Measurements from ENCODE around the gene SETD9. TPM values are rescaled to one million over a fixed set of nuclear protein-coding genes. Genes with fewer than 3 reads are reported as not detected.

SETD9 gene, protein sequence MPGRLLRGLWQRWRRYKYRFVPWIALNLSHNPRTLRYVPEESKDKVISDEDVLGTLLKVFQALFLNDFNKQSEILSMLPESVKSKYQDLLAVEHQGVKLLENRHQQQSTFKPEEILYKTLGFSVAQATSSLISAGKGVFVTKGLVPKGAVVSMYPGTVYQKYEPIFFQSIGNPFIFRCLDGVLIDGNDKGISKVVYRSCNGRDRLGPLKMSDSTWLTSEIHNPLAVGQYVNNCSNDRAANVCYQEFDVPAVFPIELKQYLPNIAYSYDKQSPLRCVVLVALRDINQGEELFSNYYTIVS
- polyA plus RNA-seq (ENCODE audit: insufficient read length in 10 of 10), result 10 to 100 TPM in 2 of 10 donors, 1 to 10 TPM in 8; 2.3 to 14.7 (median 8.9) TPM
- long read RNA-seq, donor 1, partial matches to known transcripts, result 0 of 1 reads
- long read RNA-seq, donor 1, other reads (novel, unspliced or antisense), result 0 of 1 reads
- long read RNA-seq, donor 2, partial matches to known transcripts, result 0 of 1 reads
- long read RNA-seq, donor 2, other reads (novel, unspliced or antisense), result 0 of 1 reads
- long read RNA-seq, donor 3, result 0 reads
- long read RNA-seq, donor 4, partial matches to known transcripts, result 0 of 3 reads
- long read RNA-seq, donor 4, other reads (novel, unspliced or antisense), result 0 of 3 reads
- long read RNA-seq, donor 5, partial matches to known transcripts, result 0 of 6 reads
- long read RNA-seq, donor 5, other reads (novel, unspliced or antisense), result 0 of 6 reads
- long read RNA-seq, donor 6, partial matches to known transcripts, result 0 of 2 reads
- long read RNA-seq, donor 6, other reads (novel, unspliced or antisense), result 0 of 2 reads
- long read RNA-seq, donor 7, partial matches to known transcripts, result 0 of 2 reads
- long read RNA-seq, donor 7, other reads (novel, unspliced or antisense), result 0 of 2 reads
- long read RNA-seq, donor 8, partial matches to known transcripts, result 0 of 3 reads
- long read RNA-seq, donor 8, other reads (novel, unspliced or antisense), result 0 of 3 reads
- long read RNA-seq, donor 9, result 0 reads

DNA sequence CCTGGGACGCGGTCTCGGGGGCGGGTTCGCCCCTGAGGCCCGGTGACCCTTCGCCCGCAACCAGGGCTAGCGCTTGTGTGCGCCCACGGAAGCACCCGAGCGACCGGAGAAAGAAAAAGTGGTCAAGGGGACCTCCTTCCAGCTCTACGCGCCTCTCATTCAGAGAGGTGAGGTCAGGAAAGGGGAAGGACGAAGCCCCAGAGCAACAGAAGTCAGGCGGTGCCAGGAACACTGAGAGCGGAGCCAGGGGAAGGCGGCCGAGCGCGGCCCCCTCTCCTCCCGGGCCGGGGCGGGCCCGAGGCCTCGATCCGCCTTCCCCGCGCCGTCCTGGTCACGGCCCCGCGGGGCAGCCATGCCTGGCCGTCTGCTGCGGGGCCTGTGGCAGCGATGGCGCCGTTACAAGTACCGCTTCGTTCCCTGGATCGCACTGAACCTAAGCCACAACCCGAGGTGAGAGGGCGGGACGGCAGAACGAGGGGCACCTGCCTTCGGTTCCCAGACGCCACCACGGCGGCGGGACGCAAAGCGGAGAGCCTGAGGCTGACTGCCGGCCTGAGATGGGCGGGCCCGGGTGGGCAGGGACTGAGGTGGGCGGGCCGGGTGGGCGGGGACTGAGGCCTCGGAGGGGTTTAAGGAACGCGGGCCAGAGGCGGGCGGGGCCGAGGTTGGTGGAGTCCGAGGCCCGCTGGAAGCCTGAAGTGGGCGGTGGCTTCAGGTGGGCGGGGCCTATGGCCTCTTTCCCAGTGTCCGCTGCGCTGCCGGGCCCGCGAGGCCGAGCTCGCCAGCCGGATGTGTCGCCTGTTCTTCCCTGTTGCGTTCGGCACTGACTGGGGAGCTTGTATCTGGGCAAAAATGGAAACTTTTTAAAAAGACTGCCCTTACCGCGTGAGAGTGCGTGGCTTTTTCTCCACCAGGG, at the start of gene SETD9:
Gene SETD9 (plus strand): TSS at position 303 of the 916 bp plus-strand sequence. CDS start 50 bp downstream, at position 353.
- peak; percentile 97 to 99 (median 98) for DNase-seq

DNA sequence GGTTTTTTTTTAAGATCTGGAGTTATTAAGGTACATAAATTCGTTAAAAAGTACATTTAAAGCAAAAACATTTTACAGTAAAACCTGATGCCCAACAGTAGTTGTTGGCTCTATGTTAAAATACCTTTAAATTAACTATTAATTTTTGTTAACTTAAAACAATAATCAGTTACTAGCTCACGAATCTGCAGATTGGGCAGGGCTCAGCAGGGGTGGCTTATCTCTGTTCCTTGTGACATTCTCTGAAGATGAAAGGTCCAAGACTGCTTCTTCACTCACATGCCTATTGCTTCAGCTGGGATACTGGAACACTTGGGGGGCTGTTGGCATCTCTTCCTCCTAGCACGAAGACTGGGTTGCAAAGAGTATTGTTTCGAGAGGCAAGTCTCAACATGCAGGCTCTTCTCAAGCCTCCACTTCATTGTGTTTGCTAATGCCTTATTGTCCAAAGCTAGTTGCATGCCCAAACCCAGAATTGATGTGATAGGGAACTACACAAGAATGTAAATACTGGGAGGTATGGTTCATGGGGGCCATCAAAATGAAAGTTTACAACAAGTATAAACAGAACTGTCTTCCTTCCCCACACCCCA, 47.4 kb upstream of the SETD9 start:
- DNase-seq, result no peak

DNA sequence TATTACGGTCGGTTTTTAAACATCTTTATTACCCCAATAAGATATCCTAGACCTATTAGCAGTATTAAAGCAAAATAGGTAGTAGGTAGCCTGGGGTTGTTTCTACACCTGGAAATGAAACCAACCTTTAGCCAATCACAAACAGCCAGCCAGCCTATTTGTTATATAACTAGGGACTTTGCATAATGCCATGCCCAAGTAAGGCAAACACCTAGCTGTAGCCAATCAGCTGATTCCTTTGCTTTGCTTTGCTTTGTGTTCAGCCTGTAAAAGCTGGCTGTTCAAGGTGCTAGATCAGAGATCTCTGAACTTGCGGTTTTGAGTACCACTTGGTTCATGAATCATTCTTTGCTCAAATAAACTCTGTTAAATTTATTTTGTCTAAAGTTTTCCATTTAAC, 46.5 kb upstream of the SETD9 start:
- no peak for DNase-seq

DNA sequence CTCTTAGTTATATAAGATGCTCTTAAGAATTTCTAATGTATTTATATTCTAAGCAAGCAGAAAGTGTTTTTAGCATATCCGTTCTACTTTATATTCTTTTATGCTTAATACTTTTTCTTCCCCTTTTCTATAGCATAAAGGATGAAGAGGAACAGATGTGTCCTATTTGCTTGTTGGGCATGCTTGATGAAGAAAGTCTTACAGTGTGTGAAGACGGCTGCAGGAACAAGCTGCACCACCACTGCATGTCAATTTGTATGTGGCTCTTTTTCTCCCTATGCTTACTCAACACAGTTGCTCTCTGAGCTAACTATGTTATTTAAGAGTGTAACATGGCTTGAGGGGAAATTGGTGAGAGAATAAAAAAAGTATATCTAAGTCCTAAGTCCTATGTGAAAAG, 37.6 kb upstream of the SETD9 start:
- no peak for DNase-seq

DNA sequence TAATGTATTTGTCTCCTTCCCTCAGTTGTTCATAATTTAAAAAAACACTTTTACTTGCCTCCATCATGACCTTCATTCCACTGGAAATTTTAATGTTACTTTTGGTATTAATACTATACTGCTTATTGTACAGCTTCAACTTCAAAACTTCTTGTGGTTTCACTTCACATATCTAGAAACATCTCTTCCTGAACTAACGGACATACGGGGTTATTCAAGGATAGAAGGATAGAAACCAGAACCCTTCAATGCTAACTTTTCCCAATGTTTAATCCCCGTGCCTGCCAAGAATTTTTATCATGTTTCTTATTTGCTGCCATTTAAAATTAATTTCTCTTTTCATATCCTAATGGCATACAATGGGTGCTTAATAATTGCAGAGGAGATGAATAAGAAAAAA, 36.3 kb upstream of the SETD9 start:
- DNase-seq, result no peak

DNA sequence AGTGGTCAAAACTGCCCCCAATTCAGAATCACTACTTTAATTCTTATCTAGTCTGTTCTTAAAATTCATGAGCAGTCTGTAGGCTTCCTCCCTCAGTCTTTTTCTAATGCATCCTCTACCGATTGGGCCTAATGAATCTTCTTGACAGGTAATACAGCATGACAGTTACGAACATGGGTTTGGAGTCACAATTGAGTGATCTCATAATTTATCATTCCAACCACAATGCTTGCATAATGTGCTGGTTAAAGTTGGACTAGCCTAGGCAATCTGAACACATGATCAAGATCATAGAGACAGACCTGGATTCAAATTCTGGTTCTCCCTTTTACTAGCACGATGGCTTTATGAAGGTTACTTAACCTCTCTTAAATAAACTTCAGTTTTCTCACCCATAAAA, 33.1 kb upstream of the SETD9 start:
- DNase-seq, result no peak

DNA sequence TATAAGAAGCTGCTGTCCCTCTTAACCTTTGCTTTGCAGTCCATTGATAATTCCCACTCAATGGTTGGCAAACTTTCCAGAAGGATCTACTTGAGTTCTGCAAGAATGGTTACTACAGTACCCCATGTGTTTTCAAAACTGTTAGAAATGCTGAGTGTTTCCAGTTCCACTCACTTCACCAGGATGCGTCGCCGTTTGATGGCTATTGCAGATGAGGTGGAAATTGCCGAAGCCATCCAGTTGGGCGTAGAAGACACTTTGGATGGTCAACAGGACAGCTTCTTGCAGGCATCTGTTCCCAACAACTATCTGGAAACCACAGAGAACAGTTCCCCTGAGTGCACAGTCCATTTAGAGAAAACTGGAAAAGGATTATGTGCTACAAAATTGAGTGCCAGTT, 27.8 kb upstream of the SETD9 start:
- DNase-seq, result no peak

DNA sequence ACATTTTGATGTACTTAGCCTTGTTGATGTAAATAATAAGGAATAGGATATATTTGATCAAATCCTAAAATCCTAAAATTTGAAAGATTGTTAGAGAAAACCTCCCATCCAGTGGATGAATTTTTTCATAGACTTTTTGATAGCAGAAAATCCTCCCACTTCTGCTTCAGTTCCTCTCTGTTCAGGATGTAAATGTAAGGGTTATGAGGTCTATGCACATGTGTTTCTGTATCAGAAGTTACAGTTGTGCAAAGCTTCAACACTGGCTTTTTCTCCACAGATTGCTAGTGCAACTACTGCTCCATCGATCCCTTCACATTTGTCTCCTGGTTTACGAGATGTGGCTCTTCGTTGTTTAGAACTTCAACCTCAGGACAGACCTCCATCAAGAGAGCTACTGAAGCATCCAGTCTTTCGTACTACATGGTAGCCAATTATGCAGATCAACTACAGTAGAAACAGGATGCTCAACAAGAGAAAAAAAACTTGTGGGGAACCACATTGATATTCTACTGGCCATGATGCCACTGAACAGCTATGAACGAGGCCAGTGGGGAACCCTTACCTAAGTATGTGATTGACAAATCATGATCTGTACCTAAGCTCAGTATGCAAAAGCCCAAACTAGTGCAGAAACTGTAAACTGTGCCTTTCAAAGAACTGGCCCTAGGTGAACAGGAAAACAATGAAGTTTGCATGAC, 16.0 kb upstream of the SETD9 start:
- DNase-seq, result no peak

DNA sequence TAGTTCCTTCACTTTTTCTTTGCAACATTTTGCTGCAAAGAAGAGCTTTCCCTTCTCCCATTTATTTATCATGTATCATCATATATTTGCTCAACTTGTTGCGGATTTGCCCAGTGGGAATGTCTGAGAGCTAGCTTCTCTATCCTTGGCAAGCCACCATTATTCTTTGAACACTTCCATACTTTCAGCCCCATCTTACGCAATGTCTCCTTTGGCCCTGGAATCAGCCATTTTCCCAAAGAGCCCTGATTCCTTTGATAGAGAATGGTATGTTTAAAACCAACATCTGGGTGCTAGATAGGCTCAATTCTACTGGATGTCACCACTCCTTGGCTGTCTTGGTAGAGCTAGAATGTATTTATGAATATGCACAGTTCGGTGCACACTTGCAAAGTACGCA, 12.6 kb upstream of the SETD9 start:
- DNase-seq, result peak in 1 of 3 donors; percentile 8

DNA sequence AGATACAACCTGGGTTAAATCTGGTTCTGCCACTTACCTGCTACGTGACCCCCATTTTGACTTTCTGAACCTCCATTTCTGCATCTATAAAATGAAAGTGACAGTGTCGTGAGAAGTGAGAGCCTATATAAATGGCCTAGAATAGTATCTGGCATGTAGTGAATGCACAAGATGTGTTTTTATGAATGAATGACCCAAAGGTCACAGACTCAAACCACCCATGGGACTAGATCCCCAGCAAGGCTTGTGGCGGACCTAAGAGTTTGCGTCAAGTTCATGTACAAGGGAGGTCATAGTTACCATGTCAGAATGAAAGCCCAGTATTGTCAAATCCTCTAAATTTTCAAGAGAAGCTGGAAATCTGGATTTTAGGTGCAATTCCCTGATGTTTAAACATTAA, 11.2 kb upstream of the SETD9 start:
- DNase-seq, result no peak

DNA sequence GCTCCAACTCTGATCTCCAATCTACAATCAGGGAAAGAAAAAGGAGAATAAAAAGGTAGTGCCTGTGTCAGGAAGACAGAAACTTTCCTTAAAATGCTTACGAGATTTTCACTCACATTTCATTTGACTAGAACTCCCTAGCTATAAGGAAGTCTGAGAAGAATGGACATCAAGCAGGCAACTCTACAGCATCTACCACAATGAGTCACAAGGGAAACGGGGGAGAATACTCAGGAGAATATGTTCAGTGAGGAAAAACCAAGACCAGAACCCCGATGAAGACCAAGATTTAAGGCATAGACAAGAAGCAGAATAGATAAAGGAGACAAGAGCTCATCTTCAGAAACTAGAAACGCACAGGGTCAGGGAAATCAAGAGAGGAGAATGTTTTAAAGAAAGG, 9.0 kb upstream of the SETD9 start:
- DNase-seq, result no peak

DNA sequence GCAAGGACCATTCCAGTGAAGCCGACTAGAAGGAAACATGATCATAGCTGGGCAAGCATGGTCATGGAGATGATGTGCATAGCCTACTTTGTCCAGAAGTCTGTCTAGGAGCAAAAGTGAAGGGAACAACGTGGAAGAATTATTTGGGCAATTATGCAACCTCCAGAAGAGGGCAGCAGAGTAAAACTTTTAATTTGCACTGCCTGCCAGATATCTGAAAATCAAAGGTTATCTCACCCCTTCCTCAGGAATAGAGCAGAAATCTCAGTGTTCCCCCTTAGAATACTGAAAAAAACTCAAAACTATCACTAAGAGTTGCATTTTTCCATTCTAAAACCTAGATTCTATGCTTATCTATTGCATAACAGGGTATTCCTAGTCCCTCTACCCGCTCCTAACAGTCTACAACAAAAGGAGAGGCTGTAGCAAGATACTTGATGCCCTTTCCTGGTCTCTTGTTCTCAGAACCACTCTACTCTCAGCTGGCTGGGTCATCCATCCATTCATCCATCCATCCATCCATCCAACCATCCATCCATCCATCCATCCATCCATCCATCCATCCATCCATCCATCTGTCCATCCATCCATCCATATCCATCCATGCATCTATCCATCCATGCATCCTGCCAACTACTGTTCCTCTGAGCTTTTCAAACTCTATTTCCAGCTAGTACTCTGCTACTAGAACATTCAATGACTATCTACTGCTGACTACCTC, 8.4 kb upstream of the SETD9 start:
- DNase-seq, result peak; percentile 24 to 58 (median 49)

DNA sequence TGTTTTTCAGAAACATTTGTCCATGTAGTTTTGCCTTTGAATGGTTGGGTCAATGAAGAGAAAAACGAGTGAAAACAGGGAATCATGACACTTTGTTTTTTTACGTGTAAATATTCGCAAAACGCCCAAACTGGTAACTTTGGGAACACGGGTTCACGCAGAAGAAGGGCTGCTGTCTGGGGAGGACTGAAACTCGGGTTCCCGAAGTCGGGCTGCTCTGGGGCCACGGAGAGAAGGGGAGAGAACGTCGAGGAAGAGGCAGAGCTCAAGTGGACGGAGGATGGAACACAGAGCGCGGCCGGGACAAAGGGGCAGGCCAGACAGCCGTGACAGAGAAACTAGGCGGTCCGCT, 478 bp upstream of the SETD9 start:
- DNase-seq, result peak in 1 of 3 donors; percentile 13

DNA sequence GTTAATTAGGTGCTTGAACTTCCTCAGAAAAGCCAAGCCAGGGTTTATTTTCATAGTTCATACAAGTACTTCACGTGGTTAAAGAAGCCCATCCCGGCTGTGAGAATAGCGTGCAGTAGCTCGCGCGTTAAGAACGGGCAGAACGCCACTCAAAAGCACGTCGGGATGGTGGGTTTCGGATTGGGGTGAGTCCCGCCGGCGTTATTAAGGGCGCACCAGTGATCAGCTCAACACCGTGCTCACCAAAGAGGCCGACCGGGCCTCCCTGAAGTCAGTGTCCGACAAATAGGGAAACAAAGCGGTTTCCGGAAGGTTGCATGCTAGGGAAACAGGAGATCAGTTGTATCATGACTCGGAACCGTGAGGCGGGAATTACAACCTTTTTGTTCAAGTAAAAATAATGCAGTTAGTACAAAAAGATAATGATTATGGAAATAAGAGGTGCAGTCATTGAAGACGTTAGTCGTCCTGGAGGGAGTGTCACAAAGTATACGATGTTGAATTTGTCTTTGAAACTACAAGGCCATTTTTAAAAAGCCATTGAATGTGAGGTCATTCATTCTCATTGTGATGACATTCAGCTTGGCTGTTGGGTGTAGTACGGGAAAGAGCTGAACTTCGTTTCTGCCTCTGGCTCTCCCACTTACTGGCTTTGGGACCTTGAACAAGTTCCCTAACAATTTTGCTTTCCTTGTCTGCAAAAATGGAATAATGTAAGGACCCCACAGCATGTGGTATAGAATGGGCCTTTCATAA, 992 bp downstream of the SETD9 start:
- DNase-seq, result no peak

DNA sequence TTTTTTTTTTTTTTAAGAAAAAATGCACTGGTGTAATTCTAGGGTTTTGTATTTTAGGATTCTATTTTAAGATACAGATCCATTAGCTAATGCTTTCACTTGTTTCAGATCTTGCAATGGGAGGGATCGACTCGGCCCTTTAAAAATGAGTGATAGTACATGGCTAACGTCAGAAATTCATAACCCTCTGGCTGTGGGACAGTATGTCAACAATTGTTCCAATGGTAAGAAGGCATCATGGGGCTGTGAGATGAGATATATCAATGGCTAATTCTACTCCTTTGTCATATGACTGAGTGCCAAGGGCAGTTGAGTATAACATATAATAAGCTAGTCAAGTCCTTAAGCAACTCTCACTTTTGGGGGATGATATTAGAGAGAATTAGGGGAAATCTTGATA, 4.4 kb downstream of the SETD9 start:
- no peak for DNase-seq

DNA sequence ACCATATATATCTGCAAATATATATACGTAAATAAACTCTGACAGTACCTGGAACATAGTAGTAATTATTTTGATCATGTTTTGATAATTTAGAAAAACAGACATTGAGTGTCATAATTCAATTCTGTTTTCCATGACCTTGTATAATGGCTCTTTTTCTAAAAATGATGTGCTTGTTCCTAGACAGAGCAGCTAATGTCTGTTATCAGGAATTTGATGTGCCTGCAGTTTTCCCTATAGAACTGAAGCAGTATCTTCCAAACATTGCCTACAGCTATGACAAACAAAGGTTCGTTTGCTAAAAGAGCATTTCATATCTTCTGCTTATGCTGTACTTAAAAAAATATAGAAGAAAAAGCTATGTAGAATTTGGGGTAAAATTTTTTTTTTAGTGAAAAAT, 5.3 kb downstream of the SETD9 start:
- no peak for DNase-seq

DNA sequence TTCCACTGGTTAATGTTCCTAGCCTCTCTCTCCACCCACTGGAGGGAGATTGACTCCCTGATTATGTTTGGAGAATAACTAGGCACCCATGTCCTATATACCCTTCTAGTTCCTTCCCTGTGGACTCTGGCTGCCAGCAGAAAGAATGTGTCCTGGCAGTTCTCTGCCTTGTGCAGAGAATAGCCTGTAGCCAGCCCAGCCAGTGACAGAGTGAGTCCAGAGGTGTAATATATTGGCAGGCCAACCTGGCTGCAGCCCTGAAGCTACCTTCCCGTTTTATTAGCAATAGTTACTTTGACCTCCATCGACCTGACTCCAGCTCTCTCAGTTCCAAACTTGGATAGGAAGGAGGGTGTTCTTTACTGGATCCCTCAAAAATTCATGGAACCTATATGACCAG, 8.1 kb downstream of the SETD9 start:
- DNase-seq, result no peak

DNA sequence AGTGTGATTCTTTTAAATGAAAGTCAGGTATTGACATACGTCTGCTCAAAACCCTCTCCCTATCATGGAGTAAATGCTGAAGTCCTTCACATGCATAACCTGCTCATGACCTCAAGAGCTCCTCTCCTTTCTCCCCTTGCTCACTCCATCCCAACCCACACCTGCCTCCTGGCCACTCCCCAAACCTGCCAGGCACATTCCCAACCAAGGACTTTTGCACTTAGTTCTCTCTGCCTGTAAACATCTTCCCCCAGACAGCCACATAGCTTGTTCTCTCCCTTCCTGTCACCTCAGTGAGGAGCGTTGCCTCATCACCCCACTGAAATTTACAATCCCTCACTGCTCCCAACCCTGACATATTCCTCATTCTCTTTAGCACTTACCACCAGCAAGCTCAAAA, 8.7 kb downstream of the SETD9 start:
- DNase-seq, result no peak
